ENCODE results near the gene TROAP. TPM values are rescaled to one million over a fixed set of nuclear protein-coding genes. Genes with fewer than 3 reads are reported as not detected.

Gene TROAP, protein sequence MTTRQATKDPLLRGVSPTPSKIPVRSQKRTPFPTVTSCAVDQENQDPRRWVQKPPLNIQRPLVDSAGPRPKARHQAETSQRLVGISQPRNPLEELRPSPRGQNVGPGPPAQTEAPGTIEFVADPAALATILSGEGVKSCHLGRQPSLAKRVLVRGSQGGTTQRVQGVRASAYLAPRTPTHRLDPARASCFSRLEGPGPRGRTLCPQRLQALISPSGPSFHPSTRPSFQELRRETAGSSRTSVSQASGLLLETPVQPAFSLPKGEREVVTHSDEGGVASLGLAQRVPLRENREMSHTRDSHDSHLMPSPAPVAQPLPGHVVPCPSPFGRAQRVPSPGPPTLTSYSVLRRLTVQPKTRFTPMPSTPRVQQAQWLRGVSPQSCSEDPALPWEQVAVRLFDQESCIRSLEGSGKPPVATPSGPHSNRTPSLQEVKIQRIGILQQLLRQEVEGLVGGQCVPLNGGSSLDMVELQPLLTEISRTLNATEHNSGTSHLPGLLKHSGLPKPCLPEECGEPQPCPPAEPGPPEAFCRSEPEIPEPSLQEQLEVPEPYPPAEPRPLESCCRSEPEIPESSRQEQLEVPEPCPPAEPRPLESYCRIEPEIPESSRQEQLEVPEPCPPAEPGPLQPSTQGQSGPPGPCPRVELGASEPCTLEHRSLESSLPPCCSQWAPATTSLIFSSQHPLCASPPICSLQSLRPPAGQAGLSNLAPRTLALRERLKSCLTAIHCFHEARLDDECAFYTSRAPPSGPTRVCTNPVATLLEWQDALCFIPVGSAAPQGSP
- total RNA-seq (2014; rRNA removed; shearing (Covaris generic)) = 27.6 and 46.4 TPM in 2 replicates
- polyA plus RNA-seq (2016; fragmentation: Nextera tagmentation; extraction: Ambion mirVana) = 44.7 and 47.5 TPM in 2 replicates
- long read RNA-seq, partial matches to known transcripts = 3 of 13 reads
- long read RNA-seq, other reads (novel, unspliced or antisense) = 4 of 13 reads

DNA sequence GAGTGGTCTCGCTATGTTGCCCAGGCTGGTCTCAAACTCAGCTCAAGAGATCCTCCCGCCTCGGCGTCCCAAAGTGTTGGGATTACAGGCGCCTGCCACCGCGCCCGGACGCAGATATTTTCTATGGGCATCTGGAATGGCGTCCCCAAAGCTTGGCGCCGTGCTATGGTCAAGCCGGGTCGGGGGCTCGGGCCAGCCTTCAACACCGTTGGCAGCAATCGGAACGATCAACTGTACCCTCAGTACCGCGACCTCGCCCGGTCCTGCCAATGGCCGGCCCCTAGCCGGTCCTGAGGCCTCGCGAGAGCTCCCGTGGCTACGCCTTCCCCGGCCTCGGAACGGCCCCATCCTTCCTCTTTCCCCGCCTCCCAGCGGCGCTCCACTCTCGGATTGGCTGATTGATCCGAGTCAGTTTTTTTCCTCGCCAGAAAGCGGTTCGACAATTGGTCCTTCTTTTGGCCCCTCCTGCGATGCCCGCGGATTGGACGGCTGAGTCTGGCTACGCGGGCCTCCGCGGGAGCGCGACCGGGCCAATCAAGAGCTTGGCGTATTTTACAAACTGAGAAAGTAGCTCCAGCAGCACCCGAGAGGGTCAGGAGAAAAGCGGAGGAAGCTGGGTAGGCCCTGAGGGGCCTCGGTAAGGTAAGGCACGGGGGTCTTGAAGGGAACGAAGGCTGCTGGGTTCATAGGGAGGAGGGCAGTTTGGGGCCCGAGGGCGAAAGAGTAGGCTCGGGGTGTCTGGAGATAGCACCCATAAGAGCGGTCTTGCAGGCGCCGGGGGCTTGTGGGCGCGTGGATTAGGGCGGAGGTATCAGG lies at the start of gene TROAP:
Gene TROAP, plus strand, starts transcription at position 548 of the 816 bp plus-strand sequence. CDS start 354 bp downstream, outside the sequence.
- Mint-ChIP-seq H3K27ac (peak within 1 kb of the TSS; percentile 98), H3K9me3 (no peaks in the 10 kb centered on the region), H3K27me3 (ENCODE audit: insufficient read depth, low read depth, poor library complexity) (peaks cover 6% of the 10 kb centered on the region), H3K4me3 (peak within 1 kb of the TSS; percentile 100), H3K4me1 (peaks cover 11% of the 10 kb centered on the region), H3K36me3 (ENCODE audit: low read depth) (peaks cover 34% of the 10 kb centered on the region)
- H3K9me2 ChIP-seq (ENCODE audit: insufficient read depth) = no peaks in the 10 kb centered on the region
- H3K4me2 ChIP-seq = peak within 1 kb of the TSS; percentile 97
- H3K79me2 ChIP-seq (replicated peaks; ENCODE audit: insufficient read depth) = peaks cover 6% of the 10 kb centered on the region; the same call in 1 of the 2 replicates
- peaks cover 11% of the 10 kb centered on the region; the same call in 1 of the 2 replicates for H3K4me1 ChIP-seq (ENCODE audit: insufficient read depth)
- peak within 1 kb of the TSS; percentile 78 for H2AFZ ChIP-seq
- H3K4me3 ChIP-seq = peak within 1 kb of the TSS; percentile 66
- 0 out of 2 replicates have a peak, but pooled peaks cover 9% of the 10 kb centered on the region for H3K27me3 ChIP-seq (ENCODE audit: insufficient read depth)
- peaks cover 17% of the 10 kb centered on the region; the same call in 1 of the 2 replicates for H3K36me3 ChIP-seq (ENCODE audit: insufficient read depth)
- H4K20me1 ChIP-seq (replicated peaks; ENCODE audit: insufficient read depth) = no peaks in the 10 kb centered on the region
- TF ChIP-seq, protein P1, sequence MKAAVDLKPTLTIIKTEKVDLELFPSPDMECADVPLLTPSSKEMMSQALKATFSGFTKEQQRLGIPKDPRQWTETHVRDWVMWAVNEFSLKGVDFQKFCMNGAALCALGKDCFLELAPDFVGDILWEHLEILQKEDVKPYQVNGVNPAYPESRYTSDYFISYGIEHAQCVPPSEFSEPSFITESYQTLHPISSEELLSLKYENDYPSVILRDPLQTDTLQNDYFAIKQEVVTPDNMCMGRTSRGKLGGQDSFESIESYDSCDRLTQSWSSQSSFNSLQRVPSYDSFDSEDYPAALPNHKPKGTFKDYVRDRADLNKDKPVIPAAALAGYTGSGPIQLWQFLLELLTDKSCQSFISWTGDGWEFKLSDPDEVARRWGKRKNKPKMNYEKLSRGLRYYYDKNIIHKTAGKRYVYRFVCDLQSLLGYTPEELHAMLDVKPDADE (IDR thresholded peaks at IDR 0.05) = 0 out of 2 replicates have a peak, but pooled peaks have one; percentile 30
- TF ChIP-seq CREB1 (CRISPR knock-in tag; IDR thresholded peaks at IDR 0.05; ENCODE audit: low read depth) (peak; percentile 81), NANOG (IDR thresholded peaks at IDR 0.05; ENCODE audit: borderline replicate concordance) (no peak), POLR2AphosphoS5 (IDR thresholded peaks at IDR 0.05; ENCODE audit: low read depth) (peak; percentile 87)
- TF ChIP-seq, protein P2, sequence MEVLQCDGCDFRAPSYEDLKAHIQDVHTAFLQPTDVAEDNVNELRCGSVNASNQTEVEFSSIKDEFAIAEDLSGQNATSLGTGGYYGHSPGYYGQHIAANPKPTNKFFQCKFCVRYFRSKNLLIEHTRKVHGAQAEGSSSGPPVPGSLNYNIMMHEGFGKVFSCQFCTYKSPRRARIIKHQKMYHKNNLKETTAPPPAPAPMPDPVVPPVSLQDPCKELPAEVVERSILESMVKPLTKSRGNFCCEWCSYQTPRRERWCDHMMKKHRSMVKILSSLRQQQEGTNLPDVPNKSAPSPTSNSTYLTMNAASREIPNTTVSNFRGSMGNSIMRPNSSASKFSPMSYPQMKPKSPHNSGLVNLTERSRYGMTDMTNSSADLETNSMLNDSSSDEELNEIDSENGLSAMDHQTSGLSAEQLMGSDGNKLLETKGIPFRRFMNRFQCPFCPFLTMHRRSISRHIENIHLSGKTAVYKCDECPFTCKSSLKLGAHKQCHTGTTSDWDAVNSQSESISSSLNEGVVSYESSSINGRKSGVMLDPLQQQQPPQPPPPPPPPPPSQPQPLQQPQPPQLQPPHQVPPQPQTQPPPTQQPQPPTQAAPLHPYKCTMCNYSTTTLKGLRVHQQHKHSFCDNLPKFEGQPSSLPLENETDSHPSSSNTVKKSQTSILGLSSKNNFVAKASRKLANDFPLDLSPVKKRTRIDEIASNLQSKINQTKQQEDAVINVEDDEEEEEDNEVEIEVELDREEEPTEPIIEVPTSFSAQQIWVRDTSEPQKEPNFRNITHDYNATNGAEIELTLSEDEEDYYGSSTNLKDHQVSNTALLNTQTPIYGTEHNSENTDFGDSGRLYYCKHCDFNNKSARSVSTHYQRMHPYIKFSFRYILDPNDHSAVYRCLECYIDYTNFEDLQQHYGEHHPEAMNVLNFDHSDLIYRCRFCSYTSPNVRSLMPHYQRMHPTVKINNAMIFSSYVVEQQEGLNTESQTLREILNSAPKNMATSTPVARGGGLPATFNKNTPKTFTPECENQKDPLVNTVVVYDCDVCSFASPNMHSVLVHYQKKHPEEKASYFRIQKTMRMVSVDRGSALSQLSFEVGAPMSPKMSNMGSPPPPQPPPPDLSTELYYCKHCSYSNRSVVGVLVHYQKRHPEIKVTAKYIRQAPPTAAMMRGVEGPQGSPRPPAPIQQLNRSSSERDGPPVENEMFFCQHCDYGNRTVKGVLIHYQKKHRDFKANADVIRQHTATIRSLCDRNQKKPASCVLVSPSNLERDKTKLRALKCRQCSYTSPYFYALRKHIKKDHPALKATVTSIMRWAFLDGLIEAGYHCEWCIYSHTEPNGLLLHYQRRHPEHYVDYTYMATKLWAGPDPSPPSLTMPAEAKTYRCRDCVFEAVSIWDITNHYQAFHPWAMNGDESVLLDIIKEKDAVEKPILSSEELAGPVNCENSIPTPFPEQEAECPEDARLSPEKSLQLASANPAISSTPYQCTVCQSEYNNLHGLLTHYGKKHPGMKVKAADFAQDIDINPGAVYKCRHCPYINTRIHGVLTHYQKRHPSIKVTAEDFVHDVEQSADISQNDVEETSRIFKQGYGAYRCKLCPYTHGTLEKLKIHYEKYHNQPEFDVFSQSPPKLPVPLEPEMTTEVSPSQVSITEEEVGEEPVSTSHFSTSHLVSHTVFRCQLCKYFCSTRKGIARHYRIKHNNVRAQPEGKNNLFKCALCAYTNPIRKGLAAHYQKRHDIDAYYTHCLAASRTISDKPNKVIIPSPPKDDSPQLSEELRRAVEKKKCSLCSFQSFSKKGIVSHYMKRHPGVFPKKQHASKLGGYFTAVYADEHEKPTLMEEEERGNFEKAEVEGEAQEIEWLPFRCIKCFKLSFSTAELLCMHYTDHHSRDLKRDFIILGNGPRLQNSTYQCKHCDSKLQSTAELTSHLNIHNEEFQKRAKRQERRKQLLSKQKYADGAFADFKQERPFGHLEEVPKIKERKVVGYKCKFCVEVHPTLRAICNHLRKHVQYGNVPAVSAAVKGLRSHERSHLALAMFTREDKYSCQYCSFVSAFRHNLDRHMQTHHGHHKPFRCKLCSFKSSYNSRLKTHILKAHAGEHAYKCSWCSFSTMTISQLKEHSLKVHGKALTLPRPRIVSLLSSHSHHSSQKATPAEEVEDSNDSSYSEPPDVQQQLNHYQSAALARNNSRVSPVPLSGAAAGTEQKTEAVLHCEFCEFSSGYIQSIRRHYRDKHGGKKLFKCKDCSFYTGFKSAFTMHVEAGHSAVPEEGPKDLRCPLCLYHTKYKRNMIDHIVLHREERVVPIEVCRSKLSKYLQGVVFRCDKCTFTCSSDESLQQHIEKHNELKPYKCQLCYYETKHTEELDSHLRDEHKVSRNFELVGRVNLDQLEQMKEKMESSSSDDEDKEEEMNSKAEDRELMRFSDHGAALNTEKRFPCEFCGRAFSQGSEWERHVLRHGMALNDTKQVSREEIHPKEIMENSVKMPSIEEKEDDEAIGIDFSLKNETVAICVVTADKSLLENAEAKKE (CRISPR knock-in tag; IDR thresholded peaks at IDR 0.05) = no peak
- ATAC-seq = peak; percentile 98
- H3F3A ChIP-seq (replicated peaks; ENCODE audit: low read depth) = no peaks in the 10 kb centered on the region; the same call in 1 of the 2 replicates
- DNase-seq (ENCODE audit: low spot score) = peak; percentile 99
- H3K27ac ChIP-seq (ENCODE audit: low read depth) = no peak within 1 kb of the TSS
